Panc1 (cell line): ENCODE measurements around the gene RAMP1. TPM values are rescaled to one million over a fixed set of nuclear protein-coding genes. Genes with fewer than 3 reads are reported as not detected.

Experiments
- ATAC-seq: fragments of 200-7000 bp; cut with Tn5 transposase; 2 replicates; pipeline ENCODE4 v1.9.1; 2020; ENCODE audit warnings: mild to moderate bottlenecking, moderate library complexity
- BruUV-seq: library from RNA; stranded (reverse); fragments of 400-500 nt; replicated peaks from 2 replicates; lab custom pipeline; 2021; lab: Mats Ljungman, UMichigan
- CTCF ChIA-PET: fragments of 300-600 bp; sonication (Branson Sonifier 250); formaldehyde crosslinking; loops from one replicate; lab custom pipeline; 2022; ENCODE audit warnings: antibody characterized with exemption; lab: Charles Lee
- POLR2A ChIA-PET: fragments of 300-600 bp; sonication (Branson Sonifier 250); formaldehyde crosslinking; loops from one replicate; lab custom pipeline; 2022; ENCODE audit warnings: antibody characterized with exemption; lab: Charles Lee
- DNase-seq: peaks from one replicate; pipeline ENCODE4 v3.0.0-alpha.2; 2010; ENCODE audit warnings: low read depth, low spot score
- H3K27ac ChIP-seq: 2 replicates; pipeline ENCODE4 v1.5.1; 2011; ENCODE audit warnings: mild to moderate bottlenecking, low read length, inconsistent platforms
- H3K27me3 ChIP-seq: fragments of 200-500 bp; sonication (Bioruptor generic); 2 replicates; pipeline ENCODE4 v1.6.0; 2014; ENCODE audit warnings: low read length, inconsistent platforms; ENCODE audit not compliant: control insufficient read depth, insufficient read depth
- H3K36me3 ChIP-seq: fragments of 200-500 bp; sonication (Bioruptor generic); 2 replicates; pipeline ENCODE4 v1.5.1; 2014; ENCODE audit warnings: inconsistent platforms, mild to moderate bottlenecking, low read length, moderate library complexity; ENCODE audit not compliant: control insufficient read depth, insufficient read depth
- H3K4me1 ChIP-seq: 2 replicates; pipeline ENCODE4 v1.5.1; 2011; ENCODE audit warnings: inconsistent platforms, mild to moderate bottlenecking, low read length, moderate library complexity; ENCODE audit not compliant: control insufficient read depth, insufficient read depth
- H3K4me3 ChIP-seq, 2 experiments: 2 replicates each; pipeline ENCODE4 v1.5.1; 2011 to 2012; ENCODE audit warnings: low read depth in 2 of 2, low read length in 2 of 2, mild to moderate bottlenecking in 2 of 2, inconsistent platforms in 1 of 2, moderate library complexity in 1 of 2
- H3K9me3 ChIP-seq: fragments of 200-500 bp; sonication (Bioruptor generic); 2 replicates; pipeline ENCODE4 v1.5.1; 2014; ENCODE audit warnings: low read depth, mild to moderate bottlenecking, inconsistent platforms, low read length, moderate library complexity; ENCODE audit not compliant: control insufficient read depth, insufficient read depth
- POLR2AphosphoS5 ChIP-seq: IDR thresholded peaks from 2 replicates; pipeline ENCODE4 v1.6.1; 2012; ENCODE audit warnings: mild to moderate bottlenecking, low read depth, low read length, moderate library complexity
- SIN3A ChIP-seq: IDR thresholded peaks from 2 replicates; pipeline ENCODE4 v1.6.1; 2012; ENCODE audit warnings: low read depth, mild to moderate bottlenecking, low read length, moderate library complexity, borderline replicate concordance; ENCODE audit not compliant: insufficient read depth
- TCF7L2 ChIP-seq: IDR thresholded peaks from 2 replicates; pipeline ENCODE4 v1.6.1; 2011; ENCODE audit warnings: mild to moderate bottlenecking, low read depth, low read length, inconsistent platforms
- in situ Hi-C: cut with HindIII; loops from 2 replicates; pipeline ENCODE4 v1.10.0; 2016; ENCODE audit warnings: low sequenced_read_pairs, low pct_unique_long_range_greater_than_20kb
- intact Hi-C: fragments of 100-400 bp; cut with micrococcal nuclease; formaldehyde crosslinking; loops from one replicate; pipeline ENCODE4 v1.10.0; 2022; ENCODE audit not compliant: unreplicated experiment
- total RNA-seq: library from RNA; stranded (reverse); gene quantifications from one replicate; pipeline ENCODE4 v1.2.1, GENCODE V29; 2021; ENCODE audit not compliant: unreplicated experiment
- TF ChIP-seq, protein P1 (sequence below): fragments of 450-650 bp; IDR thresholded peaks from 2 replicates; pipeline ENCODE4 v1.5.1; 2017; ENCODE audit warnings: mild to moderate bottlenecking
- TF ChIP-seq, protein P2 (sequence below), 2 experiments: IDR thresholded peaks; 2 replicates each; pipeline ENCODE4 v1.6.1; 2011 to 2012; ENCODE audit warnings: low read depth in 2 of 2, control low read depth in 1 of 2, low read length in 1 of 2, mild to moderate bottlenecking in 1 of 2, moderate library complexity in 1 of 2; ENCODE audit not compliant: insufficient read depth in 1 of 2

RAMP1 gene
- total RNA-seq, 1 experiment from 2014 or later, result 17.6 TPM

DNA sequence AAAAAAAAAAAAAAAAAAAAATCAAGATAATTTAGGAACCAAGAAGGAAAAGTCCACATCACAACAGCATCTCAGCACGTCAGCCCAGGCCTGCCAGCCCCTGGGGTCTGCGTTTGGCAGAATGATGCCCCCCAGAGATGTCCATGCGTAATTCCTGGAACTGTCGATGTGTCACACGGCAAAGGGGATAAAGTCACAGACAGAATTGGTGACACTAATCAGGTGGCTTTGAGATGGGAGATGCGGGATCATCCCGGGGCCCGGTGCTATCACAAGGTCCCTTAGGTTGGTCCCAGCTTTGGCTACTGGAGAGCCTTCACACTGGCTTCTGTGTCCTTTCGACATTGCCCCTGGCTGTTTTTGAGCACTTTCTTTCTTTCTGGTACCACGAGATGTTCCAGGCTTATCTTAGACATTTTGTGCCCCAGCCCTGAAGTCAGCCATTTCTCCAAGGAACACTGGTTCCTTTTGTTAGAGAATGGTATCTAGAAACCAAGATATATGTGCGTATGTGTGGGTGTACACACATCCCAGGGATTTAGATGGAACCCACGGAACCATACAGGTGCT lies 20.7 kb downstream of the RAMP1 start:
- no TSS peak for BruUV-seq
- ChIA-PET CTCF (interaction anchor here (0.7 kb wide), 1 partner anchor 345 kb away, joined by 3 read pairs; no protein-coding TSS in a partner anchor), POLR2A (no interaction called here)
- peaks cover 11% of the 10 kb centered on the region for H3K4me1 ChIP-seq
- in situ Hi-C loops (no loop called here), intact Hi-C loops (no loop called here)
- no peaks in the 10 kb centered on the region for H3K36me3 ChIP-seq
- no peak overlapping the region for H3K27ac ChIP-seq
- TF ChIP-seq, protein P1, sequence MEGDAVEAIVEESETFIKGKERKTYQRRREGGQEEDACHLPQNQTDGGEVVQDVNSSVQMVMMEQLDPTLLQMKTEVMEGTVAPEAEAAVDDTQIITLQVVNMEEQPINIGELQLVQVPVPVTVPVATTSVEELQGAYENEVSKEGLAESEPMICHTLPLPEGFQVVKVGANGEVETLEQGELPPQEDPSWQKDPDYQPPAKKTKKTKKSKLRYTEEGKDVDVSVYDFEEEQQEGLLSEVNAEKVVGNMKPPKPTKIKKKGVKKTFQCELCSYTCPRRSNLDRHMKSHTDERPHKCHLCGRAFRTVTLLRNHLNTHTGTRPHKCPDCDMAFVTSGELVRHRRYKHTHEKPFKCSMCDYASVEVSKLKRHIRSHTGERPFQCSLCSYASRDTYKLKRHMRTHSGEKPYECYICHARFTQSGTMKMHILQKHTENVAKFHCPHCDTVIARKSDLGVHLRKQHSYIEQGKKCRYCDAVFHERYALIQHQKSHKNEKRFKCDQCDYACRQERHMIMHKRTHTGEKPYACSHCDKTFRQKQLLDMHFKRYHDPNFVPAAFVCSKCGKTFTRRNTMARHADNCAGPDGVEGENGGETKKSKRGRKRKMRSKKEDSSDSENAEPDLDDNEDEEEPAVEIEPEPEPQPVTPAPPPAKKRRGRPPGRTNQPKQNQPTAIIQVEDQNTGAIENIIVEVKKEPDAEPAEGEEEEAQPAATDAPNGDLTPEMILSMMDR, result no peak
- TF ChIP-seq, protein P2, sequence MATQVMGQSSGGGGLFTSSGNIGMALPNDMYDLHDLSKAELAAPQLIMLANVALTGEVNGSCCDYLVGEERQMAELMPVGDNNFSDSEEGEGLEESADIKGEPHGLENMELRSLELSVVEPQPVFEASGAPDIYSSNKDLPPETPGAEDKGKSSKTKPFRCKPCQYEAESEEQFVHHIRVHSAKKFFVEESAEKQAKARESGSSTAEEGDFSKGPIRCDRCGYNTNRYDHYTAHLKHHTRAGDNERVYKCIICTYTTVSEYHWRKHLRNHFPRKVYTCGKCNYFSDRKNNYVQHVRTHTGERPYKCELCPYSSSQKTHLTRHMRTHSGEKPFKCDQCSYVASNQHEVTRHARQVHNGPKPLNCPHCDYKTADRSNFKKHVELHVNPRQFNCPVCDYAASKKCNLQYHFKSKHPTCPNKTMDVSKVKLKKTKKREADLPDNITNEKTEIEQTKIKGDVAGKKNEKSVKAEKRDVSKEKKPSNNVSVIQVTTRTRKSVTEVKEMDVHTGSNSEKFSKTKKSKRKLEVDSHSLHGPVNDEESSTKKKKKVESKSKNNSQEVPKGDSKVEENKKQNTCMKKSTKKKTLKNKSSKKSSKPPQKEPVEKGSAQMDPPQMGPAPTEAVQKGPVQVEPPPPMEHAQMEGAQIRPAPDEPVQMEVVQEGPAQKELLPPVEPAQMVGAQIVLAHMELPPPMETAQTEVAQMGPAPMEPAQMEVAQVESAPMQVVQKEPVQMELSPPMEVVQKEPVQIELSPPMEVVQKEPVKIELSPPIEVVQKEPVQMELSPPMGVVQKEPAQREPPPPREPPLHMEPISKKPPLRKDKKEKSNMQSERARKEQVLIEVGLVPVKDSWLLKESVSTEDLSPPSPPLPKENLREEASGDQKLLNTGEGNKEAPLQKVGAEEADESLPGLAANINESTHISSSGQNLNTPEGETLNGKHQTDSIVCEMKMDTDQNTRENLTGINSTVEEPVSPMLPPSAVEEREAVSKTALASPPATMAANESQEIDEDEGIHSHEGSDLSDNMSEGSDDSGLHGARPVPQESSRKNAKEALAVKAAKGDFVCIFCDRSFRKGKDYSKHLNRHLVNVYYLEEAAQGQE (IDR thresholded peaks at IDR 0.05; ENCODE audit: insufficient read depth in 1 of 2, low read depth in 2 of 2, low read length in 1 of 2), result no peak
- TF ChIP-seq TCF7L2 (no peak), POLR2AphosphoS5 (no peak), SIN3A (no peak)
- ATAC-seq (no peak), DNase-seq (no peak)
- no peaks in the 10 kb centered on the region for H3K27me3 ChIP-seq
- no peaks in the 10 kb centered on the region for H3K9me3 ChIP-seq
- H3K4me3 ChIP-seq, result no peak overlapping the region

DNA sequence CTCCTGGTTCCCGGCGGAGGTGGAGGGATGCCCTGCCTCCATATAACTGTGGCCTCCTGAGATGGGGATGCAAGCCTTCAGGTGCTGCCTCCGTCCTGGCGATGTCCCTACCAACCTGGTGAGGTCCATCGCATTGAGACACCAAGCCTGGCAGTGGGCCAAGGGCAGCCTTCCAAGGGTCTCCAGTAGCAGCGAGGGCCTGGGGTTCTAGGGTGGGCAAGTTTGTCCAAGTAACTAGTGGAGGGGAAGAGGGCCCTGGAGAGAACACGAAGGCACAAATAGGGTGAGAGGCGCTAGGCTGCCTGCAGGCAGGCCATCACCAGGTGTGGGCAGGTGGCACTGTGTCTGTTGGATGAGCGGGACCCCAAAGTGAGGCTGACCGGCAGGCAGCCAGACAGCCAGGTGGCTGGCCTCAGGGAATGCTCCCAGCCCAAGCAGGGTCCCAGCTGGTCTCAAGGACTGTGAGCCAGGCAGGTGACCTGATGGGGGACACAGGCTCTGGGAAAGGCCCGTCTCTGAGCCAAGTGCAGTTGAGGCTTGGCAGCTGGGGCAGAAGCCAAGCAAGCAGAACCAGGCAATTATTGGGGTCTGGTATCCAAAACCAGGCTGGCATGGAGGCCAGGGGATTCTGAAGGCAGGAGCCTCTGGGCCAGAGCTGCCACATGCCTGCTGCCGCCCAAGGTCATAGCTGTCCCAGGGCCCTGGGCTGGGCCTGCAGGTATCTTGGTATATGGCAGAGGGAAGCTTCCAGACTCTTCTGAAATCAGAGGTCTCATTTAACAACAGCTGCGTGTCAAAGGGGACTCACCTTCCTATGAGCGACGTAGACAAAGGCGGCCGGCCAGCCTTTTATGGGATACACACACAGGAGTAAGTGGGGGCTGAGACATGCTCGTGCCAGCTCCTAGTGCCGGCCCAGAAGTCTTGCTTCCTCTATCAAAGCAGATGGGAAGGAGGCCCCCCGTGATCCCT lies 23.4 kb downstream of the RAMP1 start:
- ChIA-PET CTCF (no interaction called here), POLR2A (interaction anchor here (0.7 kb wide), 1 partner anchor 120 kb away, joined by 3 read pairs; no protein-coding TSS in a partner anchor)
- in situ Hi-C loops (no loop called here), intact Hi-C loops (no loop called here)
- no TSS peak for BruUV-seq
- peaks cover 8% of the 10 kb centered on the region for H3K4me1 ChIP-seq
- no peak for DNase-seq
- no peaks in the 10 kb centered on the region for H3K9me3 ChIP-seq
- H3K36me3 ChIP-seq, result no peaks in the 10 kb centered on the region
- no peak overlapping the region for H3K4me3 ChIP-seq
- H3K27me3 ChIP-seq, result no peaks in the 10 kb centered on the region
- no peak overlapping the region for H3K27ac ChIP-seq
- ATAC-seq, result no peak
- TF ChIP-seq, protein P1, result no peak
- TF ChIP-seq POLR2AphosphoS5 (no peak), SIN3A (no peak), TCF7L2 (no peak)
